ENCODE data around the gene SLCO3A1. TPM values are rescaled to one million over a fixed set of nuclear protein-coding genes. Genes with fewer than 3 reads are reported as not detected.
"Not testable (repeated sequence)": the region's sequence is repeated elsewhere in the genome, so short reads cannot be mapped to it uniquely, and the experiment has no call there.

Gene SLCO3A1
- total RNA-seq, 2 donors from 2014 or later: 21.4 to 27.3 TPM

DNA sequence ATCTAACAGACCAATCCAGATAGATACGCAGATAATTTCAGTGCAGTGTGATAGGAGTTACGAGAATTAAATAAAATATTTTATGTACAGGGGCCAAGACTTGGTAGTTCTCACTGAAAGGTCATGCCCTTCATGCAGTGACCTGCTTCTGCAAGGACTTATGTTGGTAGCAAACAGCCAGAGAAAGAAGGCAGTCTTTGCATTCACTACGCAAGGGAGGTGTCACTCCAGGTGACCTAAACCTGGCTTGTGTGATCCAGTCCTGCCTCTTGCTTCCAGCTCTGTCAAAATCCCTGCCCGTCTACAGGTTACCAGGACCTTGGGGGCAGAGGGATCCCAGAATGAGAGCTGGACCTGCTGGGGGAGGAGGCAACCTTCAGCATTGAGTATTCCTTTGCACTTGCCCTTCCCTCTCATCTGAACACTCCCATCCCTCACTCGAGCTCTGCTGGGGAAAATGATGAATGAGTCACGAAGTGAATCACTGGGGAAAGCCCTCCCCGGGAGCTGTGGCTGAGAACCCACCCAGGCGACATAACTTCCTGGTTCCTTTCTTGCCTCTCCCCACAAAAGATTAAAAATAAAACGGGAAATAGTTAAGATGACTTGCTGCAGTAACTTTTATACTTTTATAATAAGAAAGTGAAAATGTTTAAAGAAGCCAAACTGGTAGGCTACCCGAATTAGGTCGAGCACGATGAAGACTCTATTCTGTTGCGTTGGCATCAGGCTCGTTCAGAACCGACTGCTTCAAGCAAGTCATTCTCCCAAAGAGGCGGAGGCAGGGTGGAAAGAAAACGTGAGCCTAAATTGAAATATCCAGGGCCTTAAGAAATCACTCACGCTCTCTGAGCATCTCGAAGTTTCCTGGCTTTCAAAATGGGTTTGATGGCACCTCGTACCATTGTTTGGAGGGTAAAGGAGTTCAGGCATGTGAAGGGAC, 216.1 kb downstream of the SLCO3A1 start:
- peak; percentile 86 for DNase-seq (ENCODE audit: low spot score)
- H3K36me3 ChIP-seq: no peaks in the 10 kb centered on the region
- H3K4me3 ChIP-seq: peak overlapping the region in 1 of 2 donors; percentile 28
- no peaks in the 10 kb centered on the region for H3K9me3 ChIP-seq
- H3K4me1 ChIP-seq: peaks cover 0 to 61% of the 10 kb centered on the region in 2 donors
- H3K27ac ChIP-seq: peak overlapping the region; percentile 59 to 83
- TF ChIP-seq, protein P1, sequence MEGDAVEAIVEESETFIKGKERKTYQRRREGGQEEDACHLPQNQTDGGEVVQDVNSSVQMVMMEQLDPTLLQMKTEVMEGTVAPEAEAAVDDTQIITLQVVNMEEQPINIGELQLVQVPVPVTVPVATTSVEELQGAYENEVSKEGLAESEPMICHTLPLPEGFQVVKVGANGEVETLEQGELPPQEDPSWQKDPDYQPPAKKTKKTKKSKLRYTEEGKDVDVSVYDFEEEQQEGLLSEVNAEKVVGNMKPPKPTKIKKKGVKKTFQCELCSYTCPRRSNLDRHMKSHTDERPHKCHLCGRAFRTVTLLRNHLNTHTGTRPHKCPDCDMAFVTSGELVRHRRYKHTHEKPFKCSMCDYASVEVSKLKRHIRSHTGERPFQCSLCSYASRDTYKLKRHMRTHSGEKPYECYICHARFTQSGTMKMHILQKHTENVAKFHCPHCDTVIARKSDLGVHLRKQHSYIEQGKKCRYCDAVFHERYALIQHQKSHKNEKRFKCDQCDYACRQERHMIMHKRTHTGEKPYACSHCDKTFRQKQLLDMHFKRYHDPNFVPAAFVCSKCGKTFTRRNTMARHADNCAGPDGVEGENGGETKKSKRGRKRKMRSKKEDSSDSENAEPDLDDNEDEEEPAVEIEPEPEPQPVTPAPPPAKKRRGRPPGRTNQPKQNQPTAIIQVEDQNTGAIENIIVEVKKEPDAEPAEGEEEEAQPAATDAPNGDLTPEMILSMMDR (IDR thresholded peaks at IDR 0.05): no peak
- H3K27me3 ChIP-seq: no peaks in the 10 kb centered on the region

DNA sequence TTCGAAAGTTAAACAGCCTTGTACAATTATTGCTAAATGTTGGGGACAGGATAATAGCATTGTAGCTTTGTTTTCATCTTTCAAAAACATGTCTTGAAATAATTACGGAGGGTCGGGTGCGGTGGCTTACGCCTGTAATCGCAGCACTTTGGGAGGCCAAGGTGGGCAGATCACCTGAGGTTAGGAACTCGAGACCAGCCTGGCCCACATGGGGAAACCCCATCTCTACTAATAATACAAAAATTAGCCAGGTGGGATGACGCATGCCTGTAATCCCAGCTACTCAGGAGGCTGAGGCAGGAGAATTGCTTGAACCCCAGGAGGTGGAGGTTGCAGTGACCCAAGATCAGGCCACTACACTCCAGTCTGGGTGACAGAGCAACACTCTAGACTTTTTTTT, 216.7 kb downstream of the SLCO3A1 start:
- H3K4me3 ChIP-seq; H3K9me3 ChIP-seq; H3K27me3 ChIP-seq; H3K36me3 ChIP-seq; DNase-seq (ENCODE audit: low spot score): not testable (repeated sequence)
- H3K27ac ChIP-seq: peak overlapping the region; percentile 59 to 83
- H3K4me1 ChIP-seq: peaks cover 0 to 67% of the 10 kb centered on the region in 2 donors

DNA sequence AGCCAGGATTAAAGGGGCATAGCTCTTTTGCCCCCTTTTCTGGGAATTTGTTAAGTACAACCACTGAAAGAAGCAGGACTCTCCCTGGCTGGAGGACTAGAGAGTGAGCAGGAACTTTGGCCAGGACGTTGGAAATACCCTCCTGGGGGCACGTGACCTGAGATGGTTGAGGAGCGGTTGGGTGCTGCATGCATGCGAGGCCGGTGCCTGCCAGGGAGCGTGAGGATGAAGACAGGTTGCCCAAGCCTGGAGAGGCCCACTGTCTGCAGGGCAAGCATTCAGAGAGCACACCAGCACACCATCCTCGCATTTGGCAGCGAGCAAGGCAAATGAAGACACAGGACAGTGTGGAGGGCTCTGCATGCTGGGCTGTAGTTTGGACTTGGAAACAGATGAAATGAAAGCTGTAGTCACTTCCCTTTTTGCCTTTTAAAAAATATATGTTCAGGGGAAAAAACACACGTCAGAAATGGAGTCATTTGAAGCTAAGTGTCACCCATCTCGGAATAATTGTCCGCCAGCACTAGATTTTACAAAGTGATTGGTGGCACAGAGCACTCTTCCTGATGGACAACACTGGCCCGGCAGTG, 217.6 kb downstream of the SLCO3A1 start:
- no peak overlapping the region for H3K4me3 ChIP-seq
- H3K27me3 ChIP-seq: no peaks in the 10 kb centered on the region
- TF ChIP-seq, protein P1 (IDR thresholded peaks at IDR 0.05): no peak
- no peaks in the 10 kb centered on the region for H3K9me3 ChIP-seq
- peak overlapping the region; percentile 13 to 20 for H3K27ac ChIP-seq
- no peak for DNase-seq (ENCODE audit: low spot score)
- peaks cover 0 to 75% of the 10 kb centered on the region in 2 donors for H3K4me1 ChIP-seq
- H3K36me3 ChIP-seq: no peaks in the 10 kb centered on the region

DNA sequence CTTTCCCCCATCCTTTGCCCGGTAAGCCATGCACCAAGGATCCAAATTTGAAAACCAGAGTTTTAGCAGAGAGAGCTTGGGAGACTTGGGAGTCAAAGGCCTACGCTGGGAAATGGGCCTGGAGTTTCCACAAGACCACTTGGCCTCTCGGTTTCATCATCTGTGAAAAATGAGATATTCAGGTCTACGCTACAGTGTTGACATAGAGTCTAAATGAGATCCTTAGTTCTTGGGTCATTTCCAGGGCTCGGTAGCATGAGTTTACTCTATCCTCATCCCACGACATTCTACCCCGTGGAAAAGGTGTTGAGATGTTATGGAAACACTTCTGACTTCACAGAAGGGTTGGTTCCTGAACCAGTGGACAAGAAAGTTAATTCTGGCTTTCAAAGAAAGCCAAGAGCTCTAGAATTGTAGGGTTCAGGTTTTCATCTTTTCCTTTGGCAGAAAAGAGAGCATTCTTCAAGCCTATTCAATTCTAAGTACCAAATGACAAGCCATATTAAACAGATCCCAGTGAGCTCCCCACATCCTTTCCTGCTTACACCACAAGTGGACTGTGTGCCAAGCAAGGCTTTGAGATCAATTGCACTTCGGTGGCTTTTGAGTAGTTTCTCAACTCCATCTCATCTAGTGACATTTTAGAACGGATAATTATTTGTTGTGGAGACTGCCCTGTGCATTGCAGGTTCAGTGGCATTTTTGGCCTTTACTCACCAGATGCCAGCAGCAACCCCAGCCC, 219.7 kb downstream of the SLCO3A1 start:
- TF ChIP-seq, protein P1 (IDR thresholded peaks at IDR 0.05): no peak
- peaks cover 0 to 84% of the 10 kb centered on the region in 2 donors for H3K4me1 ChIP-seq
- H3K27ac ChIP-seq: no peak overlapping the region
- H3K9me3 ChIP-seq: no peaks in the 10 kb centered on the region
- no peak for DNase-seq (ENCODE audit: low spot score)
- no peaks in the 10 kb centered on the region for H3K27me3 ChIP-seq
- H3K4me3 ChIP-seq: no peak overlapping the region
- H3K36me3 ChIP-seq: no peaks in the 10 kb centered on the region

DNA sequence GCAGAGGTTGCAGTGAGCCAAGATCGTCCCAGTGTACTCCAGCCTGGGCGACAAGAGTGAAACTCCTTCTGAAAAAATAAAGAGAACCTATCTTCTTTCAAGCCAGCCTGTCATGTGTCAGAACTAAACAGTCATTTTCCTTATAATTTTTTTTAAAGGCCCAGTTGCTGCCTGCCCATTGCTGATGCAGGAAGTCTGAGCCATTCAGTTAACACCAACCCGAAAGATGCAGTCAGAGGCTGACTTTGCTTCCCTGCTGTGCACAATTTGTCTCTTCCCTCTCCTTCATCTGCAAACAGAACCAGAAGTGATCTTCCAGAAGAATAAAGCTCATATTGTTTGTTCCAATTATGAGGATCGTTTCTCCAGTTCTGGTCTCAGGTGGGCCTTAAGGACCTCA, 220.6 kb downstream of the SLCO3A1 start:
- H3K36me3 ChIP-seq: no peaks in the 10 kb centered on the region
- peaks cover 0 to 75% of the 10 kb centered on the region in 2 donors for H3K4me1 ChIP-seq
- no peak overlapping the region for H3K27ac ChIP-seq
- TF ChIP-seq, protein P1 (IDR thresholded peaks at IDR 0.05): no peak
- H3K27me3 ChIP-seq: no peaks in the 10 kb centered on the region
- no peak for DNase-seq (ENCODE audit: low spot score)
- no peak overlapping the region for H3K4me3 ChIP-seq
- H3K9me3 ChIP-seq: no peaks in the 10 kb centered on the region

DNA sequence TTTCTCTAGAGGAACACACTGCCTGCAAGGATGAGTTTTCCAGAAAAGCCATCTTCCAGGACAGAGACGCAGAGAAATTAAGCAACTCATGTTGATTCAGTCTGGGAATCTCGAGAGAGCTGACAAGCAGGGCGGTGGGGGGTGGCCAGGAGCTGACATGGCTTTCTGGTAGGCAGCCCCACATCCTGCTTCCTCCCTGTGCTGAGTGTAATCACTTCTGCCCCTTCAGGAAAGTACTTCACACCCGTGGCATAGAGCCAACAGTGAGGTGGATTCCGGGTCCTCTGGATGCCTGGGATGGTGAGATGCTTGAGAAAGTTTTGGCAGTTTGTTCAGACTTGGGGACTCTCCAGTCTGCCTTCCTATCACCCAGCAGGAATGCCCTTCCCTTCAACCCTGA, 221.1 kb downstream of the SLCO3A1 start:
- H3K27me3 ChIP-seq: no peaks in the 10 kb centered on the region
- H3K9me3 ChIP-seq: no peaks in the 10 kb centered on the region
- no peak overlapping the region for H3K27ac ChIP-seq
- TF ChIP-seq, protein P1 (IDR thresholded peaks at IDR 0.05): no peak
- no peak overlapping the region for H3K4me3 ChIP-seq
- DNase-seq (ENCODE audit: low spot score): peak; percentile 80
- H3K4me1 ChIP-seq: peaks cover 0 to 70% of the 10 kb centered on the region in 2 donors
- no peaks in the 10 kb centered on the region for H3K36me3 ChIP-seq
